IMR-90 (cell line): Measurements from ENCODE around the gene AHDC1.

Experiments
- MAFK ChIP-seq: IDR thresholded peaks from 2 replicates; pipeline ENCODE4 v1.6.1; 2012; ENCODE audit warnings: low read depth, low read length, improper control_type of control experiment
- MAZ ChIP-seq: IDR thresholded peaks from 2 replicates; pipeline ENCODE4 v1.6.1; 2012; ENCODE audit warnings: low read depth, mild to moderate bottlenecking, low read length, improper control_type of control experiment, moderate library complexity, borderline replicate concordance
- MXI1 ChIP-seq: IDR thresholded peaks from 2 replicates; pipeline ENCODE4 v1.6.1; 2012; ENCODE audit warnings: low read depth, mild to moderate bottlenecking, low read length, moderate library complexity, borderline replicate concordance
- POLR2A ChIP-seq: IDR thresholded peaks from 2 replicates; pipeline ENCODE4 v1.6.1; 2012; ENCODE audit warnings: mild to moderate bottlenecking, low read depth, low read length
- RAD21 ChIP-seq: IDR thresholded peaks from 2 replicates; pipeline ENCODE4 v1.6.1; 2012; ENCODE audit warnings: low read length, improper control_type of control experiment
- RCOR1 ChIP-seq: IDR thresholded peaks from 2 replicates; pipeline ENCODE4 v1.6.1; 2012; ENCODE audit warnings: mild to moderate bottlenecking, low read length, improper control_type of control experiment; ENCODE audit not compliant: insufficient replicate concordance
- TF ChIP-seq, protein P1 (sequence below): conservative IDR thresholded peaks from 2 replicates; pipeline ENCODE4 v1.5.1; 2012; ENCODE audit warnings: mild to moderate bottlenecking, low read depth, low read length, improper control_type of control experiment

DNA sequence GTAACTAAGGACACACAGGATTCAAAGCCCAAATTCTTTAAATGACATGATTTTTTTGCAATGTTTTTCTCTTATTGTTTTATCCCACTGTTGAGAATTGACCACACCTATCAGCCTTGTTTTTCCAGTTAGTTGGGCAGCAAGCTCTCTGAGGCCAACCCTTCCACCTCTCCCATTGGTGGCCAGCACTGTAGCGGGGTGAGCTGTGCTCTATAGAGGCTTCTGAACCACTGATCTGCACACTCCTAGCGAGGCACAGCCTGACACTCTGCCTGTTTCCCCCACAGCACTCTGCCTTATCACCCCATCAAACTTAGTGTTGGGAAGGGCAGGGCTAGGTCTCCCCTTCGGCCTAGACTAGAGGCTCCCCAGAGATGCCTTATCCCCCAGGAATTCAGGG, 19.5 kb downstream of the AHDC1 start:
- TF ChIP-seq, protein P1, sequence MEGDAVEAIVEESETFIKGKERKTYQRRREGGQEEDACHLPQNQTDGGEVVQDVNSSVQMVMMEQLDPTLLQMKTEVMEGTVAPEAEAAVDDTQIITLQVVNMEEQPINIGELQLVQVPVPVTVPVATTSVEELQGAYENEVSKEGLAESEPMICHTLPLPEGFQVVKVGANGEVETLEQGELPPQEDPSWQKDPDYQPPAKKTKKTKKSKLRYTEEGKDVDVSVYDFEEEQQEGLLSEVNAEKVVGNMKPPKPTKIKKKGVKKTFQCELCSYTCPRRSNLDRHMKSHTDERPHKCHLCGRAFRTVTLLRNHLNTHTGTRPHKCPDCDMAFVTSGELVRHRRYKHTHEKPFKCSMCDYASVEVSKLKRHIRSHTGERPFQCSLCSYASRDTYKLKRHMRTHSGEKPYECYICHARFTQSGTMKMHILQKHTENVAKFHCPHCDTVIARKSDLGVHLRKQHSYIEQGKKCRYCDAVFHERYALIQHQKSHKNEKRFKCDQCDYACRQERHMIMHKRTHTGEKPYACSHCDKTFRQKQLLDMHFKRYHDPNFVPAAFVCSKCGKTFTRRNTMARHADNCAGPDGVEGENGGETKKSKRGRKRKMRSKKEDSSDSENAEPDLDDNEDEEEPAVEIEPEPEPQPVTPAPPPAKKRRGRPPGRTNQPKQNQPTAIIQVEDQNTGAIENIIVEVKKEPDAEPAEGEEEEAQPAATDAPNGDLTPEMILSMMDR: no peak
- TF ChIP-seq MXI1 (no peak), MAFK (no peak), POLR2A (no peak), RAD21 (no peak), MAZ (no peak), RCOR1 (no peak)
